ENCODE results near the gene CTDP1.

DNA sequence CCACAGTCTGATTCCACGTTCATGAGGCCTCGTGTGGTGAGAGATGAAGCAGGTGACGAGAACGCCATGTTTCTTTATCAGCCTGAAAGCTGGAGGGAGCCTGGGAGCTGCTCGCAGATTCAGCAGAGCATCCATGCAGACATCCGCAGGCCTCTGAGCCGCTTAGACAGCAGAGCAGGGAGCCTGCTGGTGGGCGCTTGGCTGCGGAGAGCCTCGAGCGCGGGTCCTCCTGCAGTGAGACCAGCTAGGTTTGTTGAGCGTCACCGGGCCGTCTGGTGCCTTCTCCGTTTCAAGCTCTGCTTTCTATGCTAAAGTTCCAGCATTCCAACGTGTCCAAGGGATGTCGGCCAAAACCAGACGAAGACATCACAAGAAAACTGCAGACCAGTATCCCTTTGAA lies 27.6 kb downstream of the CTDP1 start:
- TF ChIP-seq, protein P1, sequence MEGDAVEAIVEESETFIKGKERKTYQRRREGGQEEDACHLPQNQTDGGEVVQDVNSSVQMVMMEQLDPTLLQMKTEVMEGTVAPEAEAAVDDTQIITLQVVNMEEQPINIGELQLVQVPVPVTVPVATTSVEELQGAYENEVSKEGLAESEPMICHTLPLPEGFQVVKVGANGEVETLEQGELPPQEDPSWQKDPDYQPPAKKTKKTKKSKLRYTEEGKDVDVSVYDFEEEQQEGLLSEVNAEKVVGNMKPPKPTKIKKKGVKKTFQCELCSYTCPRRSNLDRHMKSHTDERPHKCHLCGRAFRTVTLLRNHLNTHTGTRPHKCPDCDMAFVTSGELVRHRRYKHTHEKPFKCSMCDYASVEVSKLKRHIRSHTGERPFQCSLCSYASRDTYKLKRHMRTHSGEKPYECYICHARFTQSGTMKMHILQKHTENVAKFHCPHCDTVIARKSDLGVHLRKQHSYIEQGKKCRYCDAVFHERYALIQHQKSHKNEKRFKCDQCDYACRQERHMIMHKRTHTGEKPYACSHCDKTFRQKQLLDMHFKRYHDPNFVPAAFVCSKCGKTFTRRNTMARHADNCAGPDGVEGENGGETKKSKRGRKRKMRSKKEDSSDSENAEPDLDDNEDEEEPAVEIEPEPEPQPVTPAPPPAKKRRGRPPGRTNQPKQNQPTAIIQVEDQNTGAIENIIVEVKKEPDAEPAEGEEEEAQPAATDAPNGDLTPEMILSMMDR (IDR thresholded peaks at IDR 0.05 in 2 of 3, conservative IDR thresholded peaks at IDR 0.05 in 1 of 3; ENCODE audit: borderline replicate concordance in 1 of 3, insufficient read depth in 1 of 3, low read depth in 2 of 3, low read length in 2 of 3), result no peak
- TF ChIP-seq, protein P2, sequence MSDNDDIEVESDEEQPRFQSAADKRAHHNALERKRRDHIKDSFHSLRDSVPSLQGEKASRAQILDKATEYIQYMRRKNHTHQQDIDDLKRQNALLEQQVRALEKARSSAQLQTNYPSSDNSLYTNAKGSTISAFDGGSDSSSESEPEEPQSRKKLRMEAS (IDR thresholded peaks at IDR 0.05), result no peak
- TF ChIP-seq SRF (IDR thresholded peaks at IDR 0.05; ENCODE audit: low read depth) (no peak), POLR2A (IDR thresholded peaks at IDR 0.05; ENCODE audit: borderline replicate concordance, extremely low read depth, insufficient read depth, insufficient read length) (no peak), EZH2 (IDR thresholded peaks at IDR 0.05) (no peak), ZFX (IDR thresholded peaks at IDR 0.05) (no peak), JUND (IDR thresholded peaks at IDR 0.05) (no peak), YY1 (IDR thresholded peaks at IDR 0.05; ENCODE audit: extremely low read depth, insufficient replicate concordance, low read depth, low read length) (no peak)
